ENCODE results near the gene ZMIZ1. TPM values are rescaled to one million over a fixed set of nuclear protein-coding genes. Genes with fewer than 3 reads are reported as not detected.

ZMIZ1 gene
- total RNA-seq, 1 experiment from 2014 or later, result 22.8 TPM

DNA sequence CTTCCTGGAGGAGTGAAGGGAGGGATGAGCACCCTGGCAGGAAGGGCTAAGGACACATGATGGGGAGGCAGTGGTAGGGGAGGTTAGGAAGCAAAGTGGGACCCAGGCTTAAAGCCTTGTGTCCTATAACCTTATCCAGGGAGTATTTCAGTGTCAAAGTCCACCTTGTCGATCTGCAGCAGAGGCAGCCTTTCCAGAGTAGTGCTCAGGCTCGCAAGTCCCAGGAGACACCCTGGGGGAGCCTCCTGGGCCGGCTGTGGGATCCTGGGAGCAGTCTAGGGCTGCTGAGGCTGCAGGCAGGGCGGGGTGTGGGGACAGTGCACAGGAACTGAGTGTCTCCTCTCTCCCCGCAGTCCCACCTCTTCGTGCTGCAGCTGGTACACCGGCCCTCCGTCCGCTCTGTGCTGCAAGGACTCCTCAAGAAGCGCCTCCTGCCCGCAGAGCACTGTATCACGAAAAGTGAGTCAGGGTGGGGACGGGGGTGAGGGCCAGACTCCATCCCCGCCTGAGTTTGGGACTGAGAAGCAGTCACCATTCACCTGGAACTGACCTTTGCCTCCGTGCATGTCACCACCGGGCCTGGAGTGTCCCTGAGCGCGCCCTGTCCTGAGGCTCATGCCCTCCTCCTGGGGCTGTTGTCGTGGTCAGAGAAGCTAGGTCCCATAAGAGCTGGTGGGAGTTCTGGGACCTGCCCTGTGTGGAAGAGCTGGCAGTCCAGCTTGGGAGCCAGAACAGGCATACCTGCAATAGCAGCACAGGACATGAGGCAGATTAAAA lies 233.2 kb downstream of the ZMIZ1 start:
- DNase-seq (ENCODE audit: low read depth), result no peak

DNA sequence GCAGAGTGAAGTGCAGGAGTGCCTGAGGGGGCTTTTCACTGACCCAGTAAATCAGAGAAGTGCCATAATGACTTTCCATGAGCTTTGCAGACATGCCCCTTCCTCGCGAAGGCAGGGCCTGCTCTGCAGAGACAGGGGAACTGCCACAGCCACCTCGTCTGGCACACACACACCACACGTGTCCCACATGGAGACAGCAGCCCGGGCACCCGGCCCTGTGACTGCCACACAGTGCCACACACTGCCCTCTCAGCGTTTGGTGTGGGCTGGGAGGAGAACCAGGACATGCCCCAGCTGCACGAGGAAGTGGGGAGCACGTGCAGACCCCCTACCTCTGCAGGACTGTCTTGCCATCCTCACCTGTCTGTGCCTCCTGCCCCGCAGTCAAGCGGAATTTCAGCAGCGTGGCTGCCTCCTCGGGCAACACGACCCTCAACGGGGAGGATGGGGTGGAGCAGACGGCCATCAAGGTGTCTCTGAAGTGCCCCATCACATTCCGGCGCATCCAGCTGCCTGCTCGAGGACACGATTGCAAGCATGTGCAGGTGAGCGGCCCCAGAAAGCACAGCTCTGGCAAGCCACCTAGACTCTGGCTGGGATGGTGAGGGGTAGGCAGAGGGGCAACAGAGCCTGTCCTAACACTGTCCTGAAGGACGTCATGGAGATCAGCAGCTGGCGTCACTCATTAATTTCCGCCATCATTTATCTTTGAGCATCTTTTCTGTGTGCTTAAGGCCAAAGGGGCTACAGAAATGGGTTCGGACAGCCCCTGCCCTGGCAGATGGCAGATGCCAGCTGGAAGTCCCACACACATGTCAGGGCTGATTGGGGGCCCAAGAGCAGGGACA lies 235.1 kb downstream of the ZMIZ1 start:
- no peak for DNase-seq (ENCODE audit: low read depth)

DNA sequence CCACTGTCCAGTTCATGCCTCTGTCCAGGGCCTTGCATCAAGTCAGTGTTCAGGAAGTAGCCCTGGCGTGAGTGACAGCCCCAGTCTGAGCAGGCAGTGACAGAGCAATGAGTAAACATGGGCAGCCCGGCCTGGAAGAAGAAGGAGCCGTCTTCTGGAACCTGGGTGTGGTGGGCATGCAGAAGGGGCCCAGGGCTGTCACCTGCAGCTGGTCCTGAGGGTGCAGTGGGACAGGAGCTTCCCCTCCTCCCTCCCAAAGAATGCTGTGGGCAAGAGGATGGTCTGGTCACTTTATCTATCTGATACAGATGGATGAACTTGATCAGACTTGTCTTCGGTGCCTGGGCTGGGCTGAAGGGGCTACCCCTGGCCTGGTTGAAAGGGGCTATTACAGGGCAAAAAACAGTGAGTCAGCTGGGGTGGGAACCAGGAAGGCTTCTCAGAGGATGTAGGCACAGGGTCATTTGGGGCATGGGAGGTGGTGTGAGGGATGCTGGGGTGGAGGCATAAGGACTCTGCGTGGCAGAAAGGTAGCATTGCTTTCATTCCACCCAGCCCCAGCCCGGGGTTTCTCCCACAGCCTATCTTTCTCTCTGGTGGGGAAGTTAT lies 235.8 kb downstream of the ZMIZ1 start:
- DNase-seq (ENCODE audit: low read depth), result peak; percentile 36

DNA sequence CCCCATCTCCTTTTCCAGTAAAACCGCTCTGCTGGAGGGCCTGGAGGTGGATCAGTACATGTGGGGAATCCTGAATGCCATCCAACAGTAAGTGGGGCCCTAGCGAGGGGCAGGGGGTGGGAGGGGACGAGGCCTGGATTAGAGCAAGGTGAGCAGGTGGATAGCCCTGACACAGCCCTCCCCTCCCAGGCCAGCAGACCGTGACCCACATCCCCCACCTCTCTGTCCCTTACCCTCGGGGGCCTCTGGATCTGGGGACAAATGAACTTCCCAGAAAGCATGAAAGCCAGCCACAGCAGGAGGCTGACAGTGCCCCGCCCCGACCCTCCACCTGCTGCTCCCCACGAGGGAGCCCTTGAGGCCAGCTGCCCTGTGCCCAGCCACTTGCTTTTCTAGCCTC lies 236.7 kb downstream of the ZMIZ1 start:
- DNase-seq (ENCODE audit: low read depth), result no peak

DNA sequence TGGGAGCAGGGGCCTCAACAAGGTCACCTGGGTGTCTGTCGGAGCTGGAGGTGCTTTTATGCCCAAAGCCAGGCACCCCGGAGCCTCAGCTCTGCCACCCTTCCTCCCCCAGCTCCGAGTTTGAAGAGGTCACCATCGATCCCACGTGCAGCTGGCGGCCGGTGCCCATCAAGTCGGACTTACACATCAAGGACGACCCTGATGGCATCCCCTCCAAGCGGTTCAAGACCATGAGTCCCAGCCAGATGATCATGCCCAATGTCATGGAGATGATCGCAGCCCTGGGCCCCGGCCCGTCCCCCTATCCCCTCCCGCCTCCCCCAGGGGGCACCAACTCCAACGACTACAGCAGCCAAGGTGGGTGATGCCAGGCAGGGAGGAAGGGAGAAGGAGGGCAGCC lies 237.2 kb downstream of the ZMIZ1 start:
- no peak for DNase-seq (ENCODE audit: low read depth)

DNA sequence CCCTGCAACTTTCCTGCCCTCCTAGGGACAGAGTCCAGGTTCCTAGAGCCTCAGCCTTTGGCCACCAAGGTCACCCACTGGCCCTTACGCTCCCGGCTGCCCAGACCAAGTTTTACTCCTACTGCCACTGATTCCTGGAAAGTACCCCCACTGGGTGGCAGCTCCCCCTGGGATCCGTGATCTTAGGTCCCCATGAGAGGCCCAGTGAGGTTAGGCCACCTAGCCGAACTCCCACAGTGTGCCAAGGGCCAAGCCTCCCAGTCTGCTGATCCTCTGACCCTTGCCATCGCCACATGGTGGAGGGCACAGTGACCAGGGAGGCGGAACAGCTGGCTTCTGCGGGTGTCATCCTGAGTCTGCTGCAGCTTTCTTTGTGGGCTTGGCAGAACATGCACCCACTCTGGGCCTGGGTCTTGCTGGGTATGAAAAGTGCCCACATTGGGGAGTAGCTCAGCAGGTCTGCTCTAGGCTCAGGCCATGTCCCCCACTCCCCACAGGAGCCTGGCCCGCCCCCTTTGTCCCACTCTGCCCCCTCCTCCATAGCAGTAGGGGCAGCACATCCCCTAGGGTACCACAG lies 238.0 kb downstream of the ZMIZ1 start:
- DNase-seq (ENCODE audit: low read depth), result no peak

DNA sequence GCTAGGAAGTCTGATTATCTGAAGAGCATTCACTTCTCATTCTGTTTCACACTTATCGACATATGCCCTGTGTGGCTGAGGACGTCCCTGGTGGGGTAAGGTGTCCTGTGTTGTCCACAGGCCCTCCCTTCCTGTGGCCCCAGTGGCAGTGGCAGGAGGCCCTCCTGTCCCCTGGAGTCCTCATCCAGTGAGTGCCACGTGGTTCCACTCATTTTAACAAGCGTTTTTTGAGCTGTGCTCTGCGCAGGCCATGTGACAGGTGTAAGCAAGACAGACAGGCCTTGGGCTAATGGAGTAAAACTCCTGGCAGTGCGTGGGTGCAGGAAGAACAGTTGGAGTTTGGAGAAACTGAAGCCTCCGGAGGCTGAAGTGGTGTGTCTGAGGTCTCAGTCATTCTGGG lies 239.2 kb downstream of the ZMIZ1 start:
- DNase-seq (ENCODE audit: low read depth), result no peak

DNA sequence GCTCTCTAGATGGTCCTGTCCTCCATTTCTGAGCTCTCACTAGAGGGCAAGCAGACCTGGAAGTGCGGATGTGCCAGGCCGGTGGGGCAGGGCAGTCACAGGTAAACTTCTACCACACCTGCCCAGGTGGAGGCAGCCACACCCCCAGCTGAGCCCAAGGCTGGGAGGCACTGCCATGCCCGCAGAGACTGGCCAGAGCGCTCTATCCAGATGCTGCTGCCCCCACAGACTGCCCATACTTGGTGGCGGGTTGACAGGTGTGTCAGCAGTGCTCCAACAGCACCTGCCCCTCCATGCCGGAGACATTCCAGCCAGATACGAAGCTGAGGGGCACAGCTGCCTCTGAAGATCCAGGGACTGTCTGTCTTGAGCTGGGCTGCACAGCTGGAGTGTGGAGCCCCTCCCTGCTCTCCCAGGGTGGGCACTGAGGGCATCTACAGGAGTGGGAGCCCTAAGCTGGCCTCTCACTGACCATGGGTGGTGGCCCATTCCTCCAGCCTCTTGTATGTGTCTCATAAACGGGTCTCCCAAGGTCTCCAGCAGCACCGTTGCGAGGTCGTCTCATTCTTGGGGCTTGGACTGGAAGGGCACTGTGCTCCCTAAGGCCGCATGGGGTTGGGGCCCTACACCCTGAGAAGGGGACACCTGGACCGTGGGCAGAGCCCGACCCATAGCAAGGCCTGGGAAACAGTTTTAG lies 240.4 kb downstream of the ZMIZ1 start:
- no peak for DNase-seq (ENCODE audit: low read depth)

DNA sequence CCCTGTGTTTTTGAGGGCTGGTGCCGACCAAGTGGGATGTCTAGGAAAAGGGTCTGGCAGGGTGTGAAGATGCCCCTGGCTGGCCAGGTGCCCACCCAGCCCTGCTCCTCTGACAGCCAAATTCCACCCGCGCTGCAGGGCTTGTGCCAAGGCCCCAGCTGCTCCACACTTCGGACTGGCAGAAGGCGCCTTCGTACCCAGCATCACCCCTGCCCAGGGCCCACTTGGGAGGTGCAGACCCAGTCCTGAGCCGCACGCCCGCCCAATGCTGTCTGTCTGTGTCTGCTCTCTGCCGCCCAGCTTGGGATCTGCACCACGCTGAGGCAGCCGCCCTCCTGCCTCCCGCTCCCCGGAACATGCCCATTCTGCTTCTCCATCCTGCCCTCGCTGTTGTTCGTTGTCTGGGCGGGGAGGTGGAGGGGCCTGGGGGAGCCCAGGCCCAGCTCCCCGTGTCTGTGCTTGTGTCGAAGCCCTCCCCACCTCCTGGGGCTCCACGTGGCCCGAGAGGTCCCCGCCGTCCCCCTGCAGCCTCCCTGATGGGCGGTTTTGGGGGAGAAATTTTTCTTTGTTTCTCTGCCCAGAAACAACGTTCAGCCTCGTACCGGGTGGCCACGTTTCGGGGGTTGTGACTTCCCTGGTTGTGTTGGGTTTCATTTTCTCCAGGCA lies 241.6 kb downstream of the ZMIZ1 start:
- DNase-seq (ENCODE audit: low read depth), result no peak

DNA sequence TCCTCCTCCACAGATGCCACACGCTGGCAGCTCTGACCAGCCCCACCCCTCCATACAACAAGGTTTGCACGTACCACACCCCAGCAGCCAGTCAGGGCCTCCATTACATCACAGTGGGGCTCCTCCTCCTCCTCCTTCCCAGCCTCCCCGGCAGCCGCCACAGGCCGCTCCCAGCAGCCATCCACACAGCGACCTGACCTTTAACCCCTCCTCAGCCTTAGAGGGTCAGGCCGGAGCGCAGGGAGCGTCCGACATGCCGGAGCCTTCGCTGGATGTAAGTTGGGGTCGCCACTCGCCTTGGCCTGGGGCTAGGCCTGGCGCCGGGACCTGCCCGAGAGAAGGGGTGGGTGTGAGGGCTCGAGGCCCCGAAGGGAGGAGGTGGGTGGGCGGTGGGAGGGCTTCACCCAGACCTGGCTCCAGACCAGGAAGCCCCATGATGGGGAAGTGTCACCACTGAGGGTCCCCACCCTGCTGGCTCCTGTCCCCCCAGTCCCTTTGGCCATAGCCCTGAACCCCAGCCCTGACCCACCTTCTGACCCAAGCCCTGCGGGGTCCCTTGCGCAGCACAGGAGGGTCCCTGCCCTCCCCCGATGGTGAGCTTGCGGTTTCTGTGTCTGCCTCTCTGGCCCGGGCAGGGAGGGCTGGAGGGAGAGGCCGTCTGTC lies 242.3 kb downstream of the ZMIZ1 start:
- DNase-seq (ENCODE audit: low read depth), result no peak

DNA sequence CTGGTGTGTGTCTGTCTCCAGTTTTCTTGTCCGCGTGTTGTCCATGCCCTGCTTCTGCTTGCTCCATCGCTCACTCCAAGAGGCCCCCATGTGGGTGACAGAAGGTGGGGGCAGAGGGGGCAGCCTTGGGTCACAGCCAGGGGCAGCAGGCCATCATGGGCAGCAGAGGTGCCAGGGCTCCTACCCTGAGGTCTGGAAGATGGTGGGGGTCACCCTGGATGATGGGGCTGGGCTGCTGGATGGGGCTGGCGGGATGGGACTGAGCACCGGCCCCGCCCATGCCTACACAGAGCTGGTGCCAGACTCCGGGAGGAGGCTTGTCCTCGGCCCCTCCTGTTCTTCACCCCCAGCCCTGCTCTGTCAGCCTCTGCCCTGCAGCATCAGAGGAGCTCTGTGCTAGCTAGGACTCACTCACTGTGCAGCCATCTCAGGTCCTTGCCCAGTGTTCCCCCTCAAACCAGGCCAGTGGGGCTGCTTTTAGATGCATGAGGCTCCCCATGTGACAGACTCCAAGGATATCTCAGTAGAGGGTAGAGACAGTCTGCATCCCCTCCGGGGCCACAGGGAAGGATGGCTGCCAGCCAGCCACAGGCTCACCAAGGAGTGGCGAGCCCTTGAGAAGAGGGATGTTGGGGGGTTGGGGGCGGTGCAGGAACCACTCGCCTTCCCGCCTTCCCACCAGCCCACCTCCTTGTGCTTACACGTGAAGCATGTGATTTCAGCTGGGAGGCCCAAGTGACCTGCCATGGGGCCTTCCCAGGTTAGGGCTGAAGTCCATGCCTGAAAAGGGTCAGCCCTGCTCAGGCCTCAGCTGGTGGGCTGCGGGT lies 243.0 kb downstream of the ZMIZ1 start:
- DNase-seq (ENCODE audit: low read depth), result no peak

DNA sequence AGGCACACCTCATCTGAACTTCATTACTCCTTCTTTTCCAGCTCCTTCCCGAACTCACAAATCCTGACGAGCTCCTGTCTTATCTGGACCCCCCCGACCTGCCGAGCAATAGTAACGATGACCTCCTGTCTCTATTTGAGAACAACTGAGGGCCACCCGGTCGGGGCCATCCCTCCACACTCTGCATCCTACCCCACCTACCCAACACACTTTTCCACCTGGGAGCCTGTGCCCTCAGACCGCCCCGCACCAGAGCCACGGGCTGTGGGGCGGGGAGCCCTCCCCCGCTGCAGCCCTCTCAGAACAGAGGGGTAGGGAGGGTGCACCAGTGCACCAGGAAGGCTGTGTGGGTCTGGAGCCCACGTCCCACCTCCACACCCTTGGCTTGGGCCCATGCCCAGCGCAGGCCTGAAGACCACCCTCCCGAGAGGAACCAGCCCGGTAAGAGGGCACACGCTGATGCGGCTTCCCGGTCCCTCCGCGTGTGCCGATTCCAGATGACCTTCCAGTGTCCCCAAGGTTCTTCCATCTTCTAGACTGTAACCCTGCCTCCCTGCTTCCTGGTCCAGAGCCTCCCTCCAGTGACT lies 243.9 kb downstream of the ZMIZ1 start:
- DNase-seq (ENCODE audit: low read depth), result no peak

DNA sequence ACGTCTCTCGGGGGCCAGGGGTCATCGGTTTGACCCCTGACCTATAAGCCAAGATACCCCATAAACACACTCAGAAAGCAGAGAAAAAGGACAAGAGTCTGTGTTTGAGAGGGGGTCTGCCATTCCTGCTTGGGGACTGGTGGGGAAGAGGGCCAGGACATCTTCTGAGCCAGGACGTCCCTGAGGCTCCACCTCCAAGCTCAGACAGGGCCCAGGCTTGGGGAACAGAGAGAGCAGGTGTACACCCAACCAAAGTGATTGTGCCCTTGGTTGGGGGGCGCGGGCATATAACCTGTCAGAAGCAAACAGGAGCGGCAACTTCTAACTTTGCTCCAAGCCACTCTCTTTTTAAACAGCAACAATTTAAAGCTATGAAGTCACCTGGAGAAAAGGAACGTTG lies 244.6 kb downstream of the ZMIZ1 start:
- no peak for DNase-seq (ENCODE audit: low read depth)

DNA sequence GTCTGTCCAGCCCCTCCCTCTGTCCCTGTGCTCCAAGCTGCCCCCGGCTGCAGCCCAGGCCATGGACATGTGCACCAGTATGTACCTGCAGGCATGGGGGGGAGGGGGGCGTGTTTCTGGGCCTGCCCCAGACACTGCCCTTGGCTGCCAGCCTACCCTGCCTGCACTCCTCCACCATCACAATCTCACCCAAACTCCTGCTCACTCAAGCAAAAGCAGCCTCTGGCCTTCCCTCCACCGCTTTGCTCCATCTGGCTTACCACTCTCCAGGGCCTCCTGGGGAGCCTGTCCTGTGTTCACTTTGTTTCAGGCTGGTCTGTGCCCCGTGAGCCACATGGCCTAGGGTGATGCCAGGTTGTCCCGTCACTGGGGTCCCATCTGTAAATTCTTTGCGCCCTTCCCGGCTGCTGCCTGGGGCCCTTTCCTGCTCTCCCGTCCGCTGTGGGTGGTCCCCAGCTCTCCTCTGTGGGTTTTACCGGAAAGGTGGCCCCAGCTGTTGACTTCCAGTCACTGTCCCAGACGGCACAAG lies 245.2 kb downstream of the ZMIZ1 start:
- DNase-seq (ENCODE audit: low read depth), result no peak

DNA sequence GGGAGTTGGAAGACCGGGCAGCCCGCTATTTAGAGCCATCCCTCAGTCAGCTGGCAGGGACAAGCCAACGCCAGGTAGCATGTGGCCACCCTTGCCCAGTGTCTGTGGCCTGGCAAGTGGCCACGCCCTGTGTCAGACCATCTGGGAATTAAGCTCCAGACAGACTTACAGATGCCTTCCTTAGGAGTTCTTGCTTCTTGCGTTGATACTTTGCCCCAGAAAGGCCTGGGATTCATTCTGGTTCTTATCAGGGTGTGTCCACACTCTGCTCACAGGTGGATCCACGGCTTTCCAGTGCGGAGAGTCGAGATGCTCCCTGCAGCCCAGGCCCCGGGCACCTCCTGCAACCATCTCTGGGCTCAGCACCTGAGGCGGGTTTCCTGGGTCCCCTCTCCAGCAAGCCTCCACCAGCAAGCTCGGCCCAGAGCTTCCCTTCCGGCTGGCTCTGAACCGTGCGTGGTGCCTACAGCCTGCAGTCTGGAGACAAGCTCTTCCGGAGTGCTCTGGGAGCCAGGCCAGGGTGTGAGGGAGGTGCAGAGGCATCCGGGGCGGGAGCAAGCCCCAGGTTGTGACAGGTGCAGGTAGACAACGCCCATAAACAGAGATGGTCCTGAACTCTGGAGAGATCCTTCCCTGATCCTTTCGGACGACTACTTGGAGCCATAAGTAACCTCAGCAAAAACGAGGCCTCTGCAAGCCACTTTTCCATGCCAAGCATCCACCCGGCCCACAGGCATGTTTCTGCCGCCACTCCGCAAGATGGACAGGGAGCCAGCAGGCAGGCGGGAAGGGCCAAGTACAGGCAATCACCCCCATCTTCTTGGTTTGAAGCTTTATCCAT lies 246.2 kb downstream of the ZMIZ1 start:
- no peak for DNase-seq (ENCODE audit: low read depth)

DNA sequence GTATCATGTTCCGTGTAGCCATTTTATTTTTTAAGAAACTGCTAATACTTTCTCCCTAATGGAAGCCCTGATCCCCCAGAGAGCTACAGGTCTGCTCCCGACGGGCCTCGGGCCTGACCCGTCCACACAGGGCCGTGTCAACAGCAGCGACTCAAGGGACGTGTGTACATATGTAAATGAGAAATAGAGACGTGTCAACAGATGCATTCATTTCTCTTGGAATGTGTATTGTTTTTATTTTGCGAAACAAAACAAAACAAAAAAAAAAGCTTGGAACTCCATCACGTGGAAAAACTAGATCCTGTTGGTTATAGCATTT lies 246.8 kb downstream of the ZMIZ1 start:
- no peak for DNase-seq (ENCODE audit: low read depth)

DNA sequence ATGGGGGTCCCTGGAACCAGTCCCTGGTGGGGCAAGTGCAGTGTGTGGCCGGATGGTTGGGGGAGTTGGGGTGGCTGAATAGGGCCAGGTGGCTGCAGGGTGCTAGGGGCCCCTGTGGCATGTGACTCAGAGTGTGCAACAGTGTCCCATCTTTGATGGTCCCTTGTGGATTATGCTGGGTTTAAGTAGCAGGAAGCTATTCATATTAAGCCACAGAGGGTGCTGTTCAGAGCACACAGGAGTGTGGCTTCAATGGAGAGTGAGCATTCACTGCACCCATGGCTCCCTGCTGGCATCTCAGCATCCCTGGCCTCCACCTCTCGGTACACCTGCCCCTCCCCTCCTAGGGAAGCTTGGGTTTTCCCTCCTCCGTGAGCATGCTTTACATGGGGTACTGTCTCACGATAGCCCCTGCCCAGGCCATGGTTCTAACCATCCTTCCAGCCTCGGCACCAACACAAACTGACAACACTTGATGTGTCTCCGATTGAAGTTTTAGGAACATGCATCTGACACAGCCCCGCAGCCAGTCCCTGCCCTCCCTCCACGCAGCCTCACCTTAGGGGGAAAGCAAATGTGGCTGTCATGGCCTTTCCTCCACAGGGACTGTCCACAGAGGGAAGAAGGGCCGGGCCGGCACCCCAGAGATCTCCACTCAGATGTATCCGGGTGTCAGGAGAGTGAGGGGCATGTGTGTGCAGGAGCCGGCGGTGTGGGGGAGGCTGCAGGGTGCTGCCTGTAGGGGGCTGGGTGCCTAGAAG lies 248.1 kb downstream of the ZMIZ1 start:
- peak; percentile 38 for DNase-seq (ENCODE audit: low read depth)
